OCI-LY3 (cell line): ENCODE data around the gene NUP153.

Source experiments
- CTCF ChIP-seq: fragments of 200-600, 300-600 bp; sonication (generic); IDR thresholded peaks from 2 replicates; pipeline ENCODE4 v1.5.1; 2014; ENCODE audit warnings: antibody characterized with exemption, low read length, low read depth
- EZH2phosphoT487 ChIP-seq: fragments of 200-600 bp; shearing (Covaris generic); IDR thresholded peaks from 2 replicates; pipeline ENCODE4 v1.6.1; 2018; ENCODE audit warnings: antibody characterized with exemption, mixed run types, low read depth

- TF ChIP-seq CTCF (no peak), EZH2phosphoT487 (no peak)
Observed at GRCh38 chr6:17615794-17616193, 90.9 kb downstream of the NUP153 start.
